WERI-Rb-1 (cell line): ENCODE data around the gene HOMER1.
"Not testable (repeated sequence)": the region's sequence is repeated elsewhere in the genome, so short reads cannot be mapped to it uniquely, and the experiment has no call there.

Experiments used
- DNase-seq: peaks from one replicate; pipeline ENCODE4 v3.0.0-alpha.2; 2020
- H3K27ac ChIP-seq: fragments of 250-450 bp; sonication (Bioruptor Pico); 2 replicates; pipeline ENCODE4 v1.5.1; 2020; ENCODE audit warnings: mild to moderate bottlenecking, moderate library complexity
- H3K27me3 ChIP-seq: fragments of 250-450 bp; sonication (Bioruptor Pico); 2 replicates; pipeline ENCODE4 v1.5.1; 2021; ENCODE audit warnings: mild to moderate bottlenecking, low read depth, moderate library complexity; ENCODE audit not compliant: insufficient read depth, severe bottlenecking
- H3K36me3 ChIP-seq: fragments of 250-450 bp; sonication (Bioruptor Pico); 2 replicates; pipeline ENCODE4 v1.5.1; 2020; ENCODE audit warnings: mild to moderate bottlenecking, moderate library complexity
- H3K4me3 ChIP-seq: 2 replicates; pipeline ENCODE4 v1.5.1; 2011; ENCODE audit warnings: low read depth, mild to moderate bottlenecking, control low read depth, low read length
- H3K9me3 ChIP-seq: fragments of 250-450 bp; sonication (Bioruptor Pico); 2 replicates; pipeline ENCODE4 v1.5.1; 2021; ENCODE audit warnings: mild to moderate bottlenecking, moderate library complexity; ENCODE audit not compliant: severe bottlenecking
- TF ChIP-seq, protein P1 (sequence below): IDR thresholded peaks from 2 replicates; pipeline ENCODE4 v1.5.1; 2011; ENCODE audit warnings: low read depth, mild to moderate bottlenecking, control low read depth, inconsistent platforms, low read length

The HOMER1 gene

DNA sequence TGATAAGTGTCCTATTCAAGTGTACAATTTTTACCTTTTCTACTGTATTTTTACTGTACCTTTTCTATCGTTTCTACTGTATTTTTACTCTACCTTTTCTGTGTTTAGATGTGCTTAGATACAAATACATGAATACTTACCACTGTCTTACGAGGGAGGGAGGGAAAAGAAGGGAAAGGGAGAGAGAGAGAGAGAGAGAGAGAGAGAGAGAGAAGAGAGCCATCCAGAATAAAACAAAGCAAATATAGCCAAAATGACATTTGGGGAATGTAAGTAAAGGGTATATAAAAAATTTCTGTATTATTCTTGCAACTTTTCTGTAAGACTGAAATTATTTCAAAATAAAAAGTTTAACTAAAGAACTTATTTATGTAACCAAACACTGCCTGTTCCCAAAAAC, 121.2 kb downstream of the HOMER1 start:
- H3K27me3 ChIP-seq = no peaks in the 10 kb centered on the region
- TF ChIP-seq, protein P1, sequence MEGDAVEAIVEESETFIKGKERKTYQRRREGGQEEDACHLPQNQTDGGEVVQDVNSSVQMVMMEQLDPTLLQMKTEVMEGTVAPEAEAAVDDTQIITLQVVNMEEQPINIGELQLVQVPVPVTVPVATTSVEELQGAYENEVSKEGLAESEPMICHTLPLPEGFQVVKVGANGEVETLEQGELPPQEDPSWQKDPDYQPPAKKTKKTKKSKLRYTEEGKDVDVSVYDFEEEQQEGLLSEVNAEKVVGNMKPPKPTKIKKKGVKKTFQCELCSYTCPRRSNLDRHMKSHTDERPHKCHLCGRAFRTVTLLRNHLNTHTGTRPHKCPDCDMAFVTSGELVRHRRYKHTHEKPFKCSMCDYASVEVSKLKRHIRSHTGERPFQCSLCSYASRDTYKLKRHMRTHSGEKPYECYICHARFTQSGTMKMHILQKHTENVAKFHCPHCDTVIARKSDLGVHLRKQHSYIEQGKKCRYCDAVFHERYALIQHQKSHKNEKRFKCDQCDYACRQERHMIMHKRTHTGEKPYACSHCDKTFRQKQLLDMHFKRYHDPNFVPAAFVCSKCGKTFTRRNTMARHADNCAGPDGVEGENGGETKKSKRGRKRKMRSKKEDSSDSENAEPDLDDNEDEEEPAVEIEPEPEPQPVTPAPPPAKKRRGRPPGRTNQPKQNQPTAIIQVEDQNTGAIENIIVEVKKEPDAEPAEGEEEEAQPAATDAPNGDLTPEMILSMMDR = no peak
- no peaks in the 10 kb centered on the region for H3K9me3 ChIP-seq
- H3K4me3 ChIP-seq = no peak overlapping the region
- no peaks in the 10 kb centered on the region; the same call in none of the 2 replicates for H3K36me3 ChIP-seq
- no peak for DNase-seq
- no peak overlapping the region for H3K27ac ChIP-seq

DNA sequence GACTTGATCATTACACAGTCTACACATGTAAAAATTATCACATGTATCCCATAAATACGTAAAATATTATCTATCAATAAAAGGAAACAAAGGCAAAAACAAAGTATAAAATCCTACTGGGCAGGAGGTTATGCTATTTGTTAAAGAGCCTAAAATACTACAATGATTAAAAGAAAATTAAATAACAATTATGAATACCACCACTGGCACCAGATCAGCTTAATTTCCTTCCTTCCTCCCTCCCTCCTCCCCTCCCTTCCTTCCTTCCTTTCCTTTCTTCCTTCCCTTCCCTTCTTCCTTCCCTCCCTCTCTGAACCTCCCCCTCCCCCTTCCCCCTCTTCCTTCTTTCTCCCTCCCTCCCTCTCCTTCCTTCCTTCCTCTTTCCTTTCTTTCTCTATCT, 127.3 kb downstream of the HOMER1 start:
- TF ChIP-seq, protein P1 = no peak

DNA sequence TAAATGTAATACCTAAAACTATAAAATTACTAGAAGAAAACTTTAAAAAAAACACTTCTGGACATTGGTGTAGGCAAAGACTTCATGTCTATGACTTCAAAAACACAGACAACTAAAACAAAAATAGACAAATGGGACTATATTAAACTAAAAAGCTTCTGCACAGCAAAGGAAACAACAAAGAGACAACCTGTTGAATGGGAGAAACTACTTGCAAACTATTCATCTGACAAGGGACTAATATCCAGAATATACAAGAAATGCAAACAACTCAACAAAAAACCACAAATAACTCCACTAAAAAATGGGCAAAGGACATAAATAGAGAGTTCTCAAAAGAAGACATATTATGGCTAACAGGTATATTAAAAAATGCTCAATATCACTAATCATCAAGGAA, 128.8 kb downstream of the HOMER1 start:
- H3K9me3 ChIP-seq, DNase-seq, H3K27me3 ChIP-seq, H3K4me3 ChIP-seq, H3K36me3 ChIP-seq, H3K27ac ChIP-seq: not testable (repeated sequence)

More for the DNA sequence above, 127.3 kb downstream of the HOMER1 start:
- Histone ChIP-seq H3K27ac (no peak overlapping the region), H3K27me3 (no peaks in the 10 kb centered on the region), H3K4me3 (no peak overlapping the region), H3K9me3 (no peaks in the 10 kb centered on the region), H3K36me3 (no peaks in the 10 kb centered on the region)
- no peak for DNase-seq

DNA sequence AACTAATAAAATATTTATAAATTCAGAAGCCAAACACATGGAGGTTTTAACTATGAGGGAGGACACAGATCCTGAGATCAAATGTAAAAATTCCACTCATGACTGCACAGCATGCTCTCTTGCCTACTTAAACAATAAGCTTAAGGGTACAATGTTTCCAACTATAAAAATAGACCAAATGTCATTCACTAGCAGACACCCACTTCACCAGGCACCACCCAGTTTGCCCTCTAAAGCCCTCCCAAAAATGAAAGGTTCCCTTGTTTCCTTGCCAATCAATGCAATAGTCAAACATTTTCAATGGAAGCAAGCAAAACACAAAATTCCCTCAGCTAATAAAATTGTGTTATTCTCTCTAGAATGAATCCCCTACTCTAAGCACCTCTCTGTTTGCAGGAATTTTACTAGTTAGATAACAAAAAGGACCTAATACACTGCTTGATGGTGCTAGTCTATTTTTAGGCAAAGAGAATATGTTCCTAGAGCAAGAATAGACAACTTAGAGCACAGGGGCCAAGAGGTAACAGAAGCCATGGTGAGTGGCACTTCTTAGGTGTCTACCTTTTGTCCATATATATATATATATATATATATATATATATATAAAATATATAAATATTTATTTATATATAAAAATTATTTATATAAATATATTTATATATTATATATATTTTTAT, 135.3 kb downstream of the HOMER1 start:
- TF ChIP-seq, protein P1 = no peak
- H3K27me3 ChIP-seq = no peaks in the 10 kb centered on the region
- no peaks in the 10 kb centered on the region for H3K36me3 ChIP-seq
- H3K9me3 ChIP-seq = peaks cover 3% of the 10 kb centered on the region
- H3K27ac ChIP-seq = no peak overlapping the region
- DNase-seq = no peak
- no peak overlapping the region for H3K4me3 ChIP-seq

DNA sequence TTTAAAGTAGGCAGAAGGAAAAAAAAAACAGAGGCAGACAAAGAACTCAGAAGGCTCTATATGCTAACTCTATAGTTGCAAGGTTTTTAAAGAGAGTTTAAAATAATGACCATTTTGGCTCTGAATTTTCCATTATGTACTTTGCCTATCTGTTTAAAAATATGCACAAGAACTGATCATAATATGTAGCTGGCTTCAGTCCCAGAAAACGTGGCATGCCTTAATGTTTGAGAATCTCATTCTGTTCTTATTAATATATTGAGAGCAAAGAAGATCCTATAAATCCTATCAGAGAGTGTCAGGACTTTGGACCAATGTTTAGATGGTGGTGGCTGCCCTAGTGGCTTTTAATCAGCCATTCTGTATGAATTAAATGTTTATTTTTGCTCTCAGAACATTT, 156.5 kb downstream of the HOMER1 start:
- no peak for DNase-seq
- H3K27me3 ChIP-seq = no peaks in the 10 kb centered on the region

DNA sequence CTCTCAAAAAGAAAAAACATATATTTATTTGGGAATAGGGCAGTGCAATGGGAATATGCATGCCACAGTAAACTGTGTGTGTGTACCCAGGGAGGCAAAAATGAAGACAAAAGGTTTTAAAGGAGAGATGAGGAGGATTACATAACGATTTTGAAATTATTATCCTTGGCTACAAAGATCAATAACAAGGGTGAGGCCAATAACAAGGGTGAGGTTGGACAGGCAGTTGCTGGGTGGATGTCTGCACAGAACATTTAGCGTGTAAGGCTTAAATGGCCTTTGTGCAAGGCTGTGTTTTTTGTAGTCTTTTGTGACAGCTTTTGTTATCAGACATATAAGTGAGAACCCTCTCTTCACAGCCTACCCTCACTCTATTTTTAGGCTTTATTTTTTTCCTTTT, 164.1 kb downstream of the HOMER1 start:
- TF ChIP-seq, protein P1 = no peak
- H3K27ac ChIP-seq = no peak overlapping the region
- DNase-seq = no peak
- H3K27me3 ChIP-seq = no peaks in the 10 kb centered on the region
- H3K36me3 ChIP-seq = no peaks in the 10 kb centered on the region
- H3K9me3 ChIP-seq = peaks cover 5% of the 10 kb centered on the region
- no peak overlapping the region for H3K4me3 ChIP-seq

More for the DNA sequence above, 156.5 kb downstream of the HOMER1 start:
- Histone ChIP-seq H3K4me3 (no peak overlapping the region), H3K27ac (no peak overlapping the region), H3K36me3 (no peaks in the 10 kb centered on the region), H3K9me3 (peaks cover 3% of the 10 kb centered on the region)
- TF ChIP-seq, protein P1 = no peak
